ENCODE results near the gene EPB41.
"Not testable (repeated sequence)": the region's sequence is repeated elsewhere in the genome, so short reads cannot be mapped to it uniquely, and the experiment has no call there.

Gene EPB41

GRCh38 chr1:29112705-29113412 is 198.5 kb downstream of the EPB41 start:
- DNase-seq, result no peak

- DNase-seq, result no peak
These were observed 199.2 kb downstream of the EPB41 start for GRCh38 chr1:29113413-29114117.

DNA sequence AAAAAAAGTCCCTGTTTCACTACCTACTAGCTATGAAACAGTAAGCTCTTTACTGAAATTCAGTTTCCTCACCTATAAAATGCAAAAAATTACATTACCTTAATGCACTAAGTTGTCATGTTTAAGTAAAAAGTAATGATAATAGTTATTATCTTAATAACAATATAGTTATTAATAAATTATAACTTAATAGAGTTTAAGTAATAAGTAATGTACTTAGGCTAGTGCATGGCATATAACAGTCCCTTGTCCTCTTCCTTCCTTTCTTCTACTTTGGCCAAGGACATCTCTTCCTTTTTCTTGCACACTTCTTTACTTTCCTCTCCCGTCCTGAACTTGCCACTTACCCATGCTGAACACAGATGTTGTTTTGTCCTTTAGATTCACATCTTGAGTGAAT is 200.3 kb downstream of the EPB41 start:
- DNase-seq, result no peak

- no peak for DNase-seq
These were observed 203.0 kb downstream of the EPB41 start for GRCh38 chr1:29117381-29117780.

- DNase-seq, result no peak
These were observed 205.0 kb downstream of the EPB41 start for GRCh38 chr1:29119121-29119929.

DNA sequence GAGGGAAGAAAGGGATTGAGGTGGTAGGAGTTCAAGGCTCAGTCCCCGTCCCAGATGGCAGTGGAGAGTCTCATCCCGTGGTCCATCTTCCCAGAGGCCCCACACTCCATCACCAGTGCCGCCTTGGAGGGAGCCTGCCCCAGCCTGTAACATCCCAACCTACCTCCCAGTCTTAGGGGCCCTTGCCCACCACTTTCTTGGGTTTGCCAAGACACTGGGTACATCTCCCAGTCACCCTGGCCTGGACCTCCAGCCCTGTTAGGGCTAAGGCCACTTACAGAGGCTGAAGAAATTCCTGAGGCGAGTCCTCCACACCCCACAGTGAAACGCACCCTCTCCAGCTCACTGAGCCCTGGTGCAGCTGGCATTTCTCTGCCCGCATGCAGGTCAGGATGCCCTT is 206.0 kb downstream of the EPB41 start:
- no peak for DNase-seq

DNA sequence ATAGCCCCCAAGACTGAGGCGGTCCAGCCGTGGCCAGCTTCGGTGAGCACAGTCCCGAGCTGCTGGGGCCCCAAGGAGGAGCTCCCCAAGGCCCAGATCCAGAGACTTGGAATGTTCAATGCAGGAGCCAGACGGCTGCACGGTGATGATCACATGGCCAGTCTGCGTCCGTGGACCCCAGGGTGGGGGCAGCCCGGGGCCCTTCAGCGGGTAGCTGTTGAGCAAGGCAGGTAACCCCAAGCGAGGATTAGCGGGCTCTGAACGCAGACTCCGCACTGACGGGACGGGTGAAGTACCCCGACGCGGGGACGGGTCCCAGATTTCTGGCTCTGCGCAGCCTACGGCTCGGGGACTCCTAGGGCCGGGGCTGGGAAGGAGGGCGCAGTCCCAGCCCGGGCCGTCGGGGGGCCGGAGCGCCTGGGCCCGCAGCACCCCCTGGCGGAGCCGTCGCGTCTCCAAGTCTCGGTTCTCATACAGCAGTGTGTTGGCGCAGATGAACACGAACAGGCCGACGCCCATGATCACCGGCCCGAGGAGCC is 206.6 kb downstream of the EPB41 start:
- no peak for DNase-seq

- DNase-seq, result peak; percentile 84
These were observed 207.2 kb downstream of the EPB41 start for GRCh38 chr1:29121516-29121935.

GRCh38 chr1:29121936-29122681 is 207.7 kb downstream of the EPB41 start:
- peak; percentile 80 for DNase-seq

DNA sequence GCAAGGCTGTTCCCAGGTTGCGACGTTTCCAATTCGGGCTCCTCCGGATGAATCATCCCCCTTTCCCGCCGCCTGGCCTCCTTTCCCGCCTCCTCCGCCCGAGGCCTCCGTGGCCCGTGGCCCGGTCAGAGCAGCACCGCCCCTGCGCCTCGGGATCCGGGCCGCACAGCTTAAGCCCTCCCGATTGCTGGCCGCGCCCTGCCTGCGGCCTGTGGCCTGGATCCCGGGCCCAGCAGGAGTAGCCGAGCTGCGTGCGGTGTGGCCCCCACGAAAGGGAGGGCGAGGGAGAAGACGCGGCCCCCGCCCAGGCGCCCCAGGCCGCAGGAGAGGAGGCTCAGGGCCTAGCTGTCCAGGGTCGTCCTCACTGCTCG is 208.3 kb downstream of the EPB41 start:
- DNase-seq, result no peak

DNA sequence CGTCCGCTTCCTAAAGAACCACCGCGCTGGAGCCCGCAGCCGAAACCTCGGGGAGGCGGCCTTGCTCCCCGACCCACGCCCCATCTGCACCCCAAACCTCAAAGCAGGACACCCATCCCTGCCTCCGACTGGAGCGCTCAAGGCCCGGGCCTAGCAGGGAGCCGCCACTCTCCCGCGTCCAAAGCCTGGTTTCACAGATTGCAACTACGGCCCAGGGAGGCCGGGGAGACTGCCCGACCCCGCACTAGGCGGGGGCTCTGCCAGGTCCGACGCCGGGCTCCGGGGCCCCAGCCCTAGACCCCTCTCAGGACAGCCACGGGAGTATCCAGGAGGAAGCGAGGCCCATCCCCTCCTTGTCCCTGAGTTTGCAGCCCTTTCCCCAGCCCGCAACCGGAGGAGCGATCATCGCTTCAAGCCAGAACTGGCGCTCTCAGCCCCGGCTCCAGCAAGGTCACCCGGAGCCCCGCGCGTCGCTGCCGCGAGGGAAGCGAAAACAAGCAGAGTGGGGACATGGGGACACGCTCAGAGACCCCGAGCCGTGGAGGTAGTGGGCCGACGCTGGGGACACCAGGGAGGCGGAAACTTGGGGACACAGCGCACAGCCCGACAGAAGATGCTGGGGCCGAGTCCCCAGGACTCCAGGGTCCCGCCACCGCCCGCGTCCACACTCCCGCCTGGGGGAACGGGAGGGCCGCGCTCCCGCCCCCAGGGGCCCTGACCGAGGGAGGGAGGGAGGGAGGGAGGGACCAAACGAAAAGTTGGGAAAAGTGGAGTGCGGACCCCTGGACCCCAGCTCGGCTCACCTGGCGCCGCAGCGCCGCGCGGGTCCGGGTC is 208.9 kb downstream of the EPB41 start:
- DNase-seq, result peak; percentile 86

DNA sequence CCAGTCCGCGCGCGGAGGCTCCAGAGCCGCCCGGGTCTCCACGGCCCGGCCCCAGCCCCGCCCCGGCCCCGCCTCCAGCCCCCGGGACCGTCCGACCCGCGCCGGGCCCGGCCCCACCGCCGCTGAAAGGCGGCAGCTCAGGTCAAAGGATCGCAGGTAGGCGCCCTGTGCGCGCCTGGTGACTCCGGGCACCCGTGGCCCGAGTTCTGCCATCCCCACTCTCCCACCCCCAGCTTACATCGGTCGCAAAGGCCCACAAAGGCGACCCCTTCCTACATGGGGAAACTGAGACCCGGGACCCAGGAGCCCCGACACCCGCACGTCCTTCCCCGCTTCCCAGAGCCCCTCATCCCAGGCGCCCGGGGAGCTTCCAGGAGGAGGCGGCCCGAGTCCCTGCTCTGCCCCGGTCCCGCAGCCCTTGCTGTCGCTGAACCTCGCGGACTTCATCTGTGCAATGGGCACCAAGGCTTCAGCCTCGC is 209.6 kb downstream of the EPB41 start, which contains the start of gene TMEM200B:
Gene TMEM200B, minus strand, starts transcription at position 17 of the 479 bp plus-strand sequence. CDS start 2,075 bp downstream, outside the sequence.
- no peak for DNase-seq

- DNase-seq, result peak; percentile 93
These were observed 210.2 kb downstream of the EPB41 start for GRCh38 chr1:29124366-29125236.

DNA sequence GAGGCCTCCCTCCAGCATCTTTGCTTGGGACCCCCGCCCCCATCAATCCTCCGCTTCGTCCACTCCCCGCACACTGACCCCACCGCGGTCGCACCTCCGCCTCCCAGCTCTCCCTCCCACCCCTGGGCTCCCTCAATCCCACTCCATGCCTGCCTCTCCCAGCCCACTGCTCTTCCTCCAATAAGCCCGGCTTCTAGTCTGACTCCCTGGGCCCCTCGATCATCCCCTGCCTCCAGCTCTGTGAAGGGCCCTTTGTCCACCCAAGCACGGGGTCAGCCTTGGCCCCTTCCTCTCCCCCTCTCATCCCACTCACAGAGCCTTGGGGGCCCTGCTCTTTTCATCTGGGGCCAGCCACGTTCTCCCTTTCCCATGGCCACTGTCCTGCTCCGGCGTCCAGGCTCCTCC is 210.9 kb downstream of the EPB41 start:
- DNase-seq, result peak; percentile 55

DNA sequence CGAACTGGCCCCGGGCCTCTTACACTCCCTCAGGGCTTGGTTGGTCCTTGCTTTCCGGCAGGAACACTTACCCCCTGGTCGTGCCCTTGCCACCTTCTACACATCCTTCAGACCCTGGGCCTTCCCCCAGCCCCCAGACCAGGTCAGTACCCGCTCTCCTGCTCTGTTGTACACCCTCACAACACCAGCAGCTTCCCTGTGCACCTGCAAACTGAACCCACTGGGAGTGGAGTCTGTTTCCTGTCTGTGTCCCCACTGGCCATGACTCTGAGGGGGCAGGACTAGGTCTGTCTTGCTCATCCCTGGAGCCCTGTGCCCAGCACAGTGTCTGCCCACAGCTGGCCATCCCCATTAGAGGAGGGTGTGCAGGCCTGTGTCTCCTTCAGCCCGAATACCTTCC is 211.4 kb downstream of the EPB41 start:
- no peak for DNase-seq

GRCh38 chr1:29126198-29126597 is 211.8 kb downstream of the EPB41 start:
- no peak for DNase-seq

DNA sequence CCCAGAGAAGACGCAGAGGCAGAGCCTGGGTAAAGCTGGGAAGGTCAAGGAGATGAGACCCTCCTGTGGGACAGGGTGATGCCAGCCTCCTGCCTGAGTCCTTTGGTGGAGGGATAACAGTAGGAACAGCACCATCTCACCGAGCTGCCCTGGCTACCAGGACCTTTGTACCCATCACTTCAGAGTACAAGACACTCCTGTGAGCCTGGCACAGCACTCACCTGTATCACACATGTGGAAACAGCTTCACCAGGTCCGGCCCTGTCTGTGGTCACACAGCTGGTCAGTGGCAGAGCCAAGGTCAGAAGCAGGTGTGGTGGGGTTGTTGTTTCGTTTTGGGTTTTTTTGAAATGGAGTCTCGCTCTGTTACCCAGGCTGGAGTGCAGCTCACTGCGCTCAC is 214.4 kb downstream of the EPB41 start:
- DNase-seq, result no peak

- no peak for DNase-seq
These were observed 215.5 kb downstream of the EPB41 start for GRCh38 chr1:29129916-29130315.

- not testable (repeated sequence) for DNase-seq
These were observed 216.7 kb downstream of the EPB41 start for GRCh38 chr1:29131056-29131455.
